ENCODE data around the gene MYH4. TPM values are rescaled to one million over a fixed set of nuclear protein-coding genes. Genes with fewer than 3 reads are reported as not detected.

Gene MYH4
- total RNA-seq, 1 donor from 2014 or later: not detected

DNA sequence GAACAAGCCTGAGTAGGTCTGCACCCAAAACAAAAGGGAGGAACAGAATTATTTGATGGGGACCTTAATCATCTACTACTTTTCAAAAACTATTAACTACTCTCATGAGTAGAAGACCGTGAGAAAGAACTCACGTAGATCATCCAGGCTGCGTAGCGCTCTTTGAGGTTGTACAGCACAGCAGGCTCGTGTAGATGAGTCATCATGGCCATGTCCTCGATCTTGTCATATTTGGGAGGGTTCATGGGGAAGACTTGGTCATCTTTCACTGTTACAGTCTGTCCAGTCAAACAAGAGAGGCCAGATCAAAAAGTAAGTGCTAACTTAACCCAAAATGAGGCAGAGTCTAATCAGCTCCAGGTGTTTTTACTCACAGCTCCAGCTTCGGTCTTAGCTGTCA is 46.7 kb upstream of the MYH4 start:
- no peaks in the 10 kb centered on the region for H3F3A ChIP-seq (ENCODE audit: low read depth)
- H4K20me1 ChIP-seq (ENCODE audit: low read depth): no peaks in the 10 kb centered on the region
- Mint-ChIP-seq H3K4me3 (no peak overlapping the region), H3K4me1 (no peaks in the 10 kb centered on the region), H3K36me3 (no peaks in the 10 kb centered on the region), H3K27ac (no peak overlapping the region), H3K27me3 (ENCODE audit: insufficient read depth, low read depth) (peaks cover under 1% of the 10 kb centered on the region), H3K9me3 (no peaks in the 10 kb centered on the region)
- no peaks in the 10 kb centered on the region for H3K79me2 ChIP-seq (ENCODE audit: low read depth)
- H3K27ac ChIP-seq: no peak overlapping the region
- H3K4me2 ChIP-seq: no peak overlapping the region
- no peak overlapping the region for H2AFZ ChIP-seq (replicated peaks)
- no peak overlapping the region for H3K4me3 ChIP-seq
- no peak for TF ChIP-seq EZH2 (IDR thresholded peaks at IDR 0.05)
- no peak for TF ChIP-seq EZH2phosphoT487 (IDR thresholded peaks at IDR 0.05)
- no peak for TF ChIP-seq CTCF (IDR thresholded peaks at IDR 0.05)
- no peaks in the 10 kb centered on the region for H3K27me3 ChIP-seq
- H3K9ac ChIP-seq: no peak overlapping the region
- DNase-seq (ENCODE audit: low spot score): no peak
- H3K4me1 ChIP-seq: no peaks in the 10 kb centered on the region
- H3K36me3 ChIP-seq: no peaks in the 10 kb centered on the region
- no peaks in the 10 kb centered on the region for H3K9me3 ChIP-seq (ENCODE audit: low read depth)

- Histone ChIP-seq H3K27me3 (no peaks in the 10 kb centered on the region), H3K4me1 (no peaks in the 10 kb centered on the region), H3K36me3 (no peaks in the 10 kb centered on the region), H2AFZ (replicated peaks) (no peak overlapping the region), H3K9me3 (ENCODE audit: low read depth) (no peaks in the 10 kb centered on the region), H3K27ac (no peak overlapping the region), H3K4me3 (no peak overlapping the region), H3K9ac (no peak overlapping the region), H3F3A (ENCODE audit: low read depth) (no peaks in the 10 kb centered on the region), H3K4me2 (no peak overlapping the region), H3K79me2 (ENCODE audit: low read depth) (no peaks in the 10 kb centered on the region), H4K20me1 (ENCODE audit: low read depth) (no peaks in the 10 kb centered on the region)
- no peak overlapping the region for H3K27ac Mint-ChIP-seq
- no peak for TF ChIP-seq EZH2 (IDR thresholded peaks at IDR 0.05)
- TF ChIP-seq EZH2phosphoT487 (IDR thresholded peaks at IDR 0.05): no peak
- TF ChIP-seq CTCF (IDR thresholded peaks at IDR 0.05): peak; percentile 21
- H3K36me3 Mint-ChIP-seq: no peaks in the 10 kb centered on the region
- no peaks in the 10 kb centered on the region for H3K27me3 Mint-ChIP-seq (ENCODE audit: insufficient read depth, low read depth)
- H3K4me1 Mint-ChIP-seq: no peaks in the 10 kb centered on the region
- H3K4me3 Mint-ChIP-seq: no peak overlapping the region
- H3K9me3 Mint-ChIP-seq: no peaks in the 10 kb centered on the region
- no peak for DNase-seq (ENCODE audit: low spot score)
Measured at GRCh38 chr17:10513299-10514067, 44.1 kb upstream of the MYH4 start.

DNA sequence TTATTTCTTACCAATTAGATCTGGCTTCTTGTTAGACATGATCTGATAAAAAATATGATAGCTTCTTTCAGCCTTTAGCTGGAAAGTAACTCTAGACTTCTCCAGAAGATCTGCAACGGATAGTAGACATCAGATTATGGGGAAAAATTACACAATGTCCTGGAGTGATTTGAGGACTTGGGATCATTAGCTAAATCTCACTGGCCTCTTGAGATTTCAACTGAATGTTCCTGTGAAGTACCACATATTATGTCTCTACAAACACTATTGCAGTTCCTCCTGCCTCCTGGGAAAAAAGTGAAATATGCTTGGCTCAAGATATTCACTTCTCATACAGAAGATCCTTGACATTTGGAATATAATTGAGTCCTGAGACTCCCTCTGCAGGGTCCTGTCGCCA is 43.5 kb upstream of the MYH4 start:
- Histone ChIP-seq H3K36me3 (no peaks in the 10 kb centered on the region), H2AFZ (replicated peaks) (no peak overlapping the region), H3K4me2 (no peak overlapping the region), H3F3A (ENCODE audit: low read depth) (no peaks in the 10 kb centered on the region), H3K27ac (no peak overlapping the region), H3K79me2 (ENCODE audit: low read depth) (no peaks in the 10 kb centered on the region), H4K20me1 (ENCODE audit: low read depth) (no peaks in the 10 kb centered on the region), H3K27me3 (no peaks in the 10 kb centered on the region), H3K4me3 (no peak overlapping the region), H3K9me3 (ENCODE audit: low read depth) (no peaks in the 10 kb centered on the region), H3K4me1 (no peaks in the 10 kb centered on the region), H3K9ac (no peak overlapping the region)
- Mint-ChIP-seq H3K4me1 (no peaks in the 10 kb centered on the region), H3K4me3 (no peak overlapping the region), H3K9me3 (no peaks in the 10 kb centered on the region), H3K27me3 (ENCODE audit: insufficient read depth, low read depth) (no peaks in the 10 kb centered on the region), H3K36me3 (no peaks in the 10 kb centered on the region), H3K27ac (no peak overlapping the region)
- TF ChIP-seq EZH2phosphoT487 (IDR thresholded peaks at IDR 0.05): no peak
- no peak for TF ChIP-seq CTCF (IDR thresholded peaks at IDR 0.05)
- no peak for TF ChIP-seq EZH2 (IDR thresholded peaks at IDR 0.05)
- DNase-seq (ENCODE audit: low spot score): no peak

Data from neural progenitor cell (in vitro differentiated cells).